Measurements from ENCODE around the gene MXD4.
"Not testable (repeated sequence)": the region's sequence is repeated elsewhere in the genome, so short reads cannot be mapped to it uniquely, and the experiment has no call there.

MXD4 gene

GRCh38 chr4:2217726-2218125 lies 44.2 kb downstream of the MXD4 start:
- no peak for DNase-seq

DNA sequence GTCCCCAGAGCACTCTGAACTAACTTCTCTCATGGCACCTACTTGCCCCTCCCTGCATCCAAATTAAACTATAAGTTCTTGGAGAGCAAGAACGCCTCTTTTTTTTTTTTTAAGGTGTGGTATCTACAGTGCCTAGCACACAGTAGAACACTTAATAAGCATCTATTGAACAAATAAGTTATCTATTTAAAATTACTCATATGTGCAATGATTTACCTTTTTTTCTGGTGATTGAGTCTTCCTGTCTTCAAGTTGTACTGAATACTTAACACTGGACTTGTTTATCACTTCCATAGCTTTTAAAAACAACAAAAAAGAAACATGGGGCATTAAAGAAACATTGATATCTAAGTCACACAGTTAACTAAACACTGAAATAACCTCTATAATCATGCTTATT lies 49.1 kb downstream of the MXD4 start:
- no peak for DNase-seq

DNA sequence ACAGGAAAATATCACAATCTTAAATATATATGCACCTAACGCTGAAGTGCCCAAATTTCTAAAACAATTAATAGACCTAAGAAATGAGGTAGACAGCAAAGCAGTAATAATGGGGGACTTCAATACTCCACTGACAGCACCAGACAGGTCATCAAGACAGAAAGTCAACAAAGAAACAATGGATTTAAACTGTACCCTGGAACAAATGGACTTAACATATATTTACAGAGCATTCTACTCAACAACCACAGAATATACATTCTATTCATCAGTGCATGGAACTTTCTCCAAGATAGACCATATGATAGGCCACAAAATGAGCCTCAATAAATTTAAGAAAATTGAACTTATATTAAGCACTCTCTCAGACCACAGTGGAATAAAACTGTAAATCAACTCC lies 59.1 kb downstream of the MXD4 start:
- DNase-seq: not testable (repeated sequence)

All from eye (tissue), 1 donor.